ENCODE measurements around the gene APC2. TPM values are rescaled to one million over a fixed set of nuclear protein-coding genes. Genes with fewer than 3 reads are reported as not detected.

The APC2 gene
- total and polyA plus RNA-seq, 7 donors: 0.01 to 0.06 (median 0.04) TPM; not detected in 1

DNA sequence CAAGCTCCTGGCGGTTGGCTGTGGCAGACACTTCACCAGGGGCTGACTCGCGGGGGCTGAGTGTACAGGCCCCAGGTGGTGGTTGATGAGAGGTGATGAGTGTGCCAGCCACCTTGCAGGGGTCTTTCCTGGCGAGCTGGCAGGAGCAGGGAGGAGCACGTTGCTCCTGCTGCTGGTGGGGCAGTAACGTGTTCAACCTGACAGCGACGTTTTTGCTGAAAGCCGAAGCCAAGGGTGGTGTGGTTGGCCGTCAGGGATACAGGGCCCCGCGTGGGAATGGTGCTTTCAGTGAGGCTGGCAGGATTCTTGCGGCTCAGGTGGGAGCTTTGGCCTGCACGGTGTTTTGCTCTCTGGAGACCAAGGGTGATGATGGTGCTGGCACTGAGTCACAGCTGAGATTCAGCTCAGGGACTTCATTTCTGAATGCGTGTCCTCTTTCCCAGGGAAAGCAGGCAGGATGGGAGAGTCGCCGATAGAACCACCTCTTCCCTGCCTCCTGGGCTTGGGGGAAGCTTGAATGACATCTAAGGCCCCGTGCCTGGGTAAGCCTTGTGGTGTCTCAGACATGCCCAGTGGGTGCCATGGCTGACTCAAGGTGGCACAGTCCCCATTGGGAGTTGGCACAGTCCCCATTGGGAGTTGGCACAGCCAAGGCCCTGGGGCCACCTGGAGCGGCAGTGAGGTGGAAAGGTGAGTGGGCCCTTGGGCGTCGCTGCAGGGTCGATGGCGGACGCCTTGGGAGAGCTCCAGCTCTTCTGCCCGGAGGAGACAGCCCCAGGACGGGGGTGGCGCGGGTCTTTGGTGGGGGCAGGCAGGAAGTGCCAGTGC lies 33.7 kb upstream of the APC2 start:
- no peaks in the 10 kb centered on the region for H3K27me3 ChIP-seq (ENCODE audit: insufficient read depth in 3 of 3, low read length in 2 of 3)
- H3K36me3 ChIP-seq (ENCODE audit: insufficient read depth in 1 of 2, low read depth in 1 of 2): peaks cover 0 to 41% of the 10 kb centered on the region in 2 donors
- H3K4me1 ChIP-seq: peaks cover 75% of the 10 kb centered on the region
- H3K9me3 ChIP-seq: no peaks in the 10 kb centered on the region
- peak; percentile 20 to 44 (median 32) for ATAC-seq
- WGBS, 3 donors: 57 to 65% (median 58%) methylated on average over 25 to 28 of the region's 28 CpGs
- intact Hi-C loops (cut with DNase I): loop anchor here in 1 of 2 donors (10.0 kb wide), 1 partner anchor 141 kb away; the partner anchor contains the start of gene FAM174C
- peak overlapping the region; percentile 85 for H3K27ac ChIP-seq
- peak overlapping the region; percentile 41 for H3K4me3 ChIP-seq
- TF ChIP-seq, protein P1, sequence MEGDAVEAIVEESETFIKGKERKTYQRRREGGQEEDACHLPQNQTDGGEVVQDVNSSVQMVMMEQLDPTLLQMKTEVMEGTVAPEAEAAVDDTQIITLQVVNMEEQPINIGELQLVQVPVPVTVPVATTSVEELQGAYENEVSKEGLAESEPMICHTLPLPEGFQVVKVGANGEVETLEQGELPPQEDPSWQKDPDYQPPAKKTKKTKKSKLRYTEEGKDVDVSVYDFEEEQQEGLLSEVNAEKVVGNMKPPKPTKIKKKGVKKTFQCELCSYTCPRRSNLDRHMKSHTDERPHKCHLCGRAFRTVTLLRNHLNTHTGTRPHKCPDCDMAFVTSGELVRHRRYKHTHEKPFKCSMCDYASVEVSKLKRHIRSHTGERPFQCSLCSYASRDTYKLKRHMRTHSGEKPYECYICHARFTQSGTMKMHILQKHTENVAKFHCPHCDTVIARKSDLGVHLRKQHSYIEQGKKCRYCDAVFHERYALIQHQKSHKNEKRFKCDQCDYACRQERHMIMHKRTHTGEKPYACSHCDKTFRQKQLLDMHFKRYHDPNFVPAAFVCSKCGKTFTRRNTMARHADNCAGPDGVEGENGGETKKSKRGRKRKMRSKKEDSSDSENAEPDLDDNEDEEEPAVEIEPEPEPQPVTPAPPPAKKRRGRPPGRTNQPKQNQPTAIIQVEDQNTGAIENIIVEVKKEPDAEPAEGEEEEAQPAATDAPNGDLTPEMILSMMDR (IDR thresholded peaks at IDR 0.05): no peak
- DNase-seq: no peak

DNA sequence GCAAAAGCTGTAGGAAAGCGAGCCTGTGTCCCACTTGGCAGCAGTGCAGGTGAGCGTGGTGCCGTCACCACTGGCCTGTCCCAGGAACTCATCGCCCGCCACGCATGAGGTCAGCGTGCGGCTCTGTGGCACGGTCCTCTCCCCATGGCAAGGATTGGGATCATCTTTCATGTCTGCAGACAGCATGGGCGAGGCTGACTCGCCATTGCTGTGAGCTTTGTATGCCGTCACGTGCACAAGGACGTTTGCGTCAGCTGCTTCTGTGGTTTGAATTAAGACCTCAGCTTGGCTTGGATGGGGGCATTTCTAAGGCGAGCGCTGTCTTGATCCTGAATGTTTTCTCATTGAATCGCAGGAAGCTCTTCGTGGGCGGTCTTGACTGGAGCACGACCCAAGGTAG lies 32.8 kb upstream of the APC2 start:
- peaks cover 0 to 50% of the 10 kb centered on the region in 2 donors for H3K36me3 ChIP-seq (ENCODE audit: insufficient read depth in 1 of 2, low read depth in 1 of 2)
- H3K27me3 ChIP-seq (ENCODE audit: insufficient read depth in 3 of 3, low read length in 2 of 3): no peaks in the 10 kb centered on the region
- no peaks in the 10 kb centered on the region for H3K9me3 ChIP-seq
- WGBS, 3 donors: 34 to 55% (median 45%) methylated on average over 21 of the region's 21 CpGs
- TF ChIP-seq, protein P1 (IDR thresholded peaks at IDR 0.05): no peak
- intact Hi-C loops (cut with DNase I): loop anchor here in 1 of 2 donors (10.0 kb wide), 1 partner anchor 142 kb away; the partner anchor contains the start of gene FAM174C
- H3K27ac ChIP-seq: peak overlapping the region; percentile 85
- H3K4me1 ChIP-seq: peaks cover 66% of the 10 kb centered on the region
- H3K4me3 ChIP-seq: peak overlapping the region; percentile 41
- ATAC-seq (peak; percentile 86 to 92 (median 90)), DNase-seq (peak; percentile 78 to 90)

- no peaks in the 10 kb centered on the region for H3K27me3 ChIP-seq (ENCODE audit: insufficient read depth in 3 of 3, low read length in 2 of 3)
- H3K4me1 ChIP-seq: peaks cover 58% of the 10 kb centered on the region
- DNase-seq (no peak), ATAC-seq (no peak)
- H3K36me3 ChIP-seq (ENCODE audit: insufficient read depth in 1 of 2, low read depth in 1 of 2): peaks cover 0 to 53% of the 10 kb centered on the region in 2 donors
- no peak overlapping the region for H3K4me3 ChIP-seq
- H3K9me3 ChIP-seq: no peaks in the 10 kb centered on the region
- peak overlapping the region; percentile 85 for H3K27ac ChIP-seq
- intact Hi-C loops (cut with DNase I): loop anchor here in 1 of 2 donors (10.0 kb wide), 1 partner anchor 143 kb away; the partner anchor contains the start of gene FAM174C
- 69 to 82% (median 71%) methylated on average over 30 of the region's 30 CpGs for WGBS, 3 donors
- TF ChIP-seq, protein P1 (IDR thresholded peaks at IDR 0.05): no peak
Measured at GRCh38 chr19:1417681-1418495, 32.0 kb upstream of the APC2 start.

DNA sequence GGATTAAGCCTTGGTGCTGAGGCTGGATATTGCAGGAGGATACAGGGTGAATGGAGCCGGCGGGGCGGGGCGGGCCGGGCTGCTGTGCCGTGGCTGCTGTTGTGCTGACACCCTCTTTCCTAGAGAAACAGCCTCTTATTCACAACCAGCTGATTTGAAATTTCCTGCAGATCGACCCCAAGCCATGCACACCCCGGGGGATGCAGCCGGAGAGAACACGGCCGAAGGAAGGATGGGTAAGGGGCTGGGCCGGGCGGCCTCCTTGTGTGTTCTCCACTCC lies 31.5 kb upstream of the APC2 start:
- no peak overlapping the region for H3K4me3 ChIP-seq
- H3K9me3 ChIP-seq: no peaks in the 10 kb centered on the region
- H3K36me3 ChIP-seq (ENCODE audit: insufficient read depth in 1 of 2, low read depth in 1 of 2): peaks cover 0 to 53% of the 10 kb centered on the region in 2 donors
- WGBS, 3 donors: 84 to 94% (median 86%) methylated on average over 13 of the region's 13 CpGs
- H3K27me3 ChIP-seq (ENCODE audit: insufficient read depth in 3 of 3, low read length in 2 of 3): no peaks in the 10 kb centered on the region
- H3K27ac ChIP-seq: peak overlapping the region; percentile 85
- no peak for DNase-seq
- intact Hi-C loops (cut with DNase I): loop anchor here in 1 of 2 donors (10.0 kb wide), 1 partner anchor 144 kb away; the partner anchor contains the start of gene FAM174C
- peaks cover 53% of the 10 kb centered on the region for H3K4me1 ChIP-seq
- TF ChIP-seq, protein P1 (IDR thresholded peaks at IDR 0.05): no peak
- no peak for ATAC-seq
